PC-3 (cell line): Measurements from ENCODE around the gene KCNK10. TPM values are rescaled to one million over a fixed set of nuclear protein-coding genes. Genes with fewer than 3 reads are reported as not detected.

Experiments used
- ATAC-seq: fragments of 200-7000 bp; cut with Tn5 transposase; 2 replicates; pipeline ENCODE4 v1.9.1; 2020; ENCODE audit warnings: mild to moderate bottlenecking, moderate library complexity
- BruUV-seq: library from RNA; stranded (reverse); fragments of 400-500 nt; replicated peaks from 2 replicates; lab custom pipeline; 2021; lab: Mats Ljungman, UMichigan
- CTCF ChIA-PET: fragments of 300-600 bp; sonication (Branson Sonifier 250); formaldehyde crosslinking; loops from one replicate; lab custom pipeline; 2022; ENCODE audit warnings: antibody characterized with exemption; lab: Charles Lee
- POLR2A ChIA-PET: fragments of 300-600 bp; sonication (Branson Sonifier 250); formaldehyde crosslinking; loops from one replicate; lab custom pipeline; 2022; ENCODE audit warnings: antibody characterized with exemption; ENCODE audit not compliant: unreplicated experiment; lab: Charles Lee
- DNase-seq: peaks from one replicate; pipeline ENCODE4 v3.0.0-alpha.2; 2015
- H2AFZ ChIP-seq: fragments of 300-600 bp; sonication (generic); 2 replicates; pipeline ENCODE4 v1.6.0; 2016; ENCODE audit warnings: antibody characterized with exemption, low read length
- H3F3A ChIP-seq: fragments of 300-600 bp; sonication (generic); one replicate; pipeline ENCODE4 v1.6.0; 2017; ENCODE audit warnings: antibody characterized with exemption, low read length, control low read depth, mild to moderate bottlenecking; ENCODE audit not compliant: unreplicated experiment
- H3K27ac ChIP-seq: fragments of 300-600 bp; sonication (generic); 2 replicates; pipeline ENCODE4 v1.5.1; 2016; ENCODE audit warnings: mild to moderate bottlenecking, low read length
- H3K27me3 ChIP-seq: fragments of 300-600 bp; sonication (generic); 2 replicates; pipeline ENCODE4 v1.6.1; 2016; ENCODE audit warnings: low read length, mixed read lengths
- H3K36me3 ChIP-seq: fragments of 300-600 bp; sonication (generic); 2 replicates; pipeline ENCODE4 v1.6.1; 2016; ENCODE audit warnings: low read depth, mixed run types, low read length, mixed read lengths
- H3K4me1 ChIP-seq: fragments of 300-600 bp; sonication (generic); 2 replicates; pipeline ENCODE4 v1.5.1; 2016; ENCODE audit warnings: low read length; ENCODE audit not compliant: insufficient read depth
- H3K4me2 ChIP-seq: fragments of 300-600 bp; sonication (generic); 2 replicates; pipeline ENCODE4 v1.6.0; 2016; ENCODE audit warnings: low read length
- H3K4me3 ChIP-seq: fragments of 300-600 bp; sonication (generic); 2 replicates; pipeline ENCODE4 v1.5.1; 2016; ENCODE audit warnings: mild to moderate bottlenecking, low read length, mixed read lengths
- H3K79me2 ChIP-seq: fragments of 300-600 bp; sonication (generic); 2 replicates; pipeline ENCODE4 v1.6.1; 2017; ENCODE audit warnings: low read length, mixed read lengths
- H3K9ac ChIP-seq: fragments of 300-600 bp; sonication (generic); 2 replicates; pipeline ENCODE4 v1.6.0; 2016; ENCODE audit warnings: mild to moderate bottlenecking, low read length
- H3K9me2 ChIP-seq: fragments of 300-600 bp; sonication (generic); replicated peaks from 2 replicates; pipeline ENCODE4 v1.6.1; 2016; ENCODE audit warnings: mixed run types, low read length, mixed read lengths
- H3K9me3 ChIP-seq: fragments of 300-600 bp; sonication (generic); 2 replicates; pipeline ENCODE4 v1.6.1; 2016; ENCODE audit warnings: low read length, mixed read lengths
- H4K20me1 ChIP-seq: fragments of 300-600 bp; sonication (generic); 2 replicates; pipeline ENCODE4 v1.6.1; 2016; ENCODE audit warnings: low read length, mixed read lengths
- EZH2 ChIP-seq: fragments of 300-600 bp; sonication (generic); IDR thresholded peaks from one replicate; pipeline ENCODE4 v1.6.1; 2017; ENCODE audit warnings: antibody characterized with exemption, mild to moderate bottlenecking, low read length; ENCODE audit not compliant: unreplicated experiment
- EZH2phosphoT487 ChIP-seq: fragments of 300-600 bp; sonication (generic); IDR thresholded peaks from 2 replicates; pipeline ENCODE4 v1.6.1; 2018; ENCODE audit warnings: mild to moderate bottlenecking, antibody characterized with exemption, low read length, borderline replicate concordance
- intact Hi-C: fragments of 100-400 bp; cut with micrococcal nuclease; formaldehyde crosslinking; loops from 2 replicates; pipeline ENCODE4 v1.9.0; 2023
- total RNA-seq: library from RNA; depleted of rRNA; stranded (reverse); fragments of >200 nt; gene quantifications from 2 replicates; pipeline ENCODE4 v1.2.3, GENCODE V29; 2014
- TF ChIP-seq, protein P1 (sequence below): fragments of 300-600 bp; sonication (generic); conservative IDR thresholded peaks from 2 replicates; pipeline ENCODE4 v1.5.1; 2017; ENCODE audit warnings: antibody characterized with exemption, low read depth, mild to moderate bottlenecking, low read length

KCNK10 gene
- total RNA-seq, 1 experiment from 2014 or later, result not detected

DNA sequence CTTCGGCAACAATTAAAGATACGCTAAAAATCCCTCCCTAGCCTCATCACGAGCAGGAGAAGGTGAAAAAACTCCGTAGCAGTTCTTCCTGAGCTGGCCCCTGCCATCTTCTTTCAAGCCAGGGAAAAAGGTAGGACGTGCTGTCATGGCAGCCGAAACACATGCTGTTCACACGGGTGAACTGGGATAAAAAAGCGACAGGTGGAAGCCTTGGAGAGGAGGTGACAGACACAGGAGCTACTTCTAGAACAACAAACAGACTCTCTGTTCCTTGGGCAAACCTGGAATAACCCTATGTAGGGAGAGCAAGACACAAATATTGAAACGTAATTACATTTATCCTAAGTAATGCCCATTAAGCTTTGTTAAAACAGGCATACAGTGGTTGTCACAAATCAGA lies 81.3 kb downstream of the KCNK10 start:
- ATAC-seq (no peak), DNase-seq (no peak)
- peaks cover 7% of the 10 kb centered on the region for H3K27me3 ChIP-seq
- H3K27ac ChIP-seq, result no peak overlapping the region
- H3F3A ChIP-seq, result no peaks in the 10 kb centered on the region
- H4K20me1 ChIP-seq, result no peaks in the 10 kb centered on the region
- no TSS peak for BruUV-seq
- H3K4me1 ChIP-seq, result no peaks in the 10 kb centered on the region
- H3K36me3 ChIP-seq, result no peaks in the 10 kb centered on the region
- ChIA-PET POLR2A (no interaction called here), CTCF (no interaction called here)
- H3K9ac ChIP-seq, result no peak overlapping the region
- no peaks in the 10 kb centered on the region for H3K9me2 ChIP-seq
- no peak overlapping the region for H3K4me3 ChIP-seq
- no peak overlapping the region for H2AFZ ChIP-seq
- H3K9me3 ChIP-seq, result no peaks in the 10 kb centered on the region
- intact Hi-C loops, result no loop called here
- H3K4me2 ChIP-seq, result no peak overlapping the region
- no peaks in the 10 kb centered on the region for H3K79me2 ChIP-seq
- TF ChIP-seq, protein P1, sequence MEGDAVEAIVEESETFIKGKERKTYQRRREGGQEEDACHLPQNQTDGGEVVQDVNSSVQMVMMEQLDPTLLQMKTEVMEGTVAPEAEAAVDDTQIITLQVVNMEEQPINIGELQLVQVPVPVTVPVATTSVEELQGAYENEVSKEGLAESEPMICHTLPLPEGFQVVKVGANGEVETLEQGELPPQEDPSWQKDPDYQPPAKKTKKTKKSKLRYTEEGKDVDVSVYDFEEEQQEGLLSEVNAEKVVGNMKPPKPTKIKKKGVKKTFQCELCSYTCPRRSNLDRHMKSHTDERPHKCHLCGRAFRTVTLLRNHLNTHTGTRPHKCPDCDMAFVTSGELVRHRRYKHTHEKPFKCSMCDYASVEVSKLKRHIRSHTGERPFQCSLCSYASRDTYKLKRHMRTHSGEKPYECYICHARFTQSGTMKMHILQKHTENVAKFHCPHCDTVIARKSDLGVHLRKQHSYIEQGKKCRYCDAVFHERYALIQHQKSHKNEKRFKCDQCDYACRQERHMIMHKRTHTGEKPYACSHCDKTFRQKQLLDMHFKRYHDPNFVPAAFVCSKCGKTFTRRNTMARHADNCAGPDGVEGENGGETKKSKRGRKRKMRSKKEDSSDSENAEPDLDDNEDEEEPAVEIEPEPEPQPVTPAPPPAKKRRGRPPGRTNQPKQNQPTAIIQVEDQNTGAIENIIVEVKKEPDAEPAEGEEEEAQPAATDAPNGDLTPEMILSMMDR, result no peak
- TF ChIP-seq EZH2phosphoT487 (no peak), EZH2 (no peak)

DNA sequence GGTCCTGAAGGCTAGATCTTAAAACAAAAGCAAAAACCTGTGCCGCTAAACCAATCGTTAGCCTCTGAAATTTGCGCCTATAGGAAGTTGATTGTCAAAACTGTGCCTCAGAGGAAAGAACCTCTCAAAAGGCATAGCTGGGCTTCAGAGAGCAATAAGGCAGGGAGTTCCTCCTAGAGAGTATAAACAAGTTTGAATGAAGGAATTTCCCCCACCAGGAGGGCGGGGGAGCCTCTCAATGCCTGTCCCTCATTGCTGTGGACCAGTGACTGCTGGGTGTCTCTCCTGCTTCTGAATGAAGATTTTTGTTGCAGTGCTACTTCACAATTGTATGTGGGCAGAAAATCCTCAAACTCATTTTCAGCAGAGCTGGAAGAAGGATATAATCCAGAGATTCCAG lies 88.6 kb downstream of the KCNK10 start:
- Histone ChIP-seq H4K20me1 (no peaks in the 10 kb centered on the region), H3K79me2 (no peaks in the 10 kb centered on the region), H3K4me2 (no peak overlapping the region), H2AFZ (no peak overlapping the region), H3K4me1 (no peaks in the 10 kb centered on the region), H3K4me3 (no peak overlapping the region), H3K9ac (no peak overlapping the region), H3K27me3 (no peaks in the 10 kb centered on the region), H3K9me2 (no peaks in the 10 kb centered on the region), H3K36me3 (no peaks in the 10 kb centered on the region), H3K27ac (no peak overlapping the region), H3K9me3 (no peaks in the 10 kb centered on the region), H3F3A (no peaks in the 10 kb centered on the region)
- ATAC-seq (no peak), DNase-seq (no peak)
- intact Hi-C loops, result no loop called here
- ChIA-PET CTCF (no interaction called here), POLR2A (no interaction called here)
- no TSS peak for BruUV-seq
- TF ChIP-seq EZH2 (no peak), EZH2phosphoT487 (no peak)
- TF ChIP-seq, protein P1, result no peak

DNA sequence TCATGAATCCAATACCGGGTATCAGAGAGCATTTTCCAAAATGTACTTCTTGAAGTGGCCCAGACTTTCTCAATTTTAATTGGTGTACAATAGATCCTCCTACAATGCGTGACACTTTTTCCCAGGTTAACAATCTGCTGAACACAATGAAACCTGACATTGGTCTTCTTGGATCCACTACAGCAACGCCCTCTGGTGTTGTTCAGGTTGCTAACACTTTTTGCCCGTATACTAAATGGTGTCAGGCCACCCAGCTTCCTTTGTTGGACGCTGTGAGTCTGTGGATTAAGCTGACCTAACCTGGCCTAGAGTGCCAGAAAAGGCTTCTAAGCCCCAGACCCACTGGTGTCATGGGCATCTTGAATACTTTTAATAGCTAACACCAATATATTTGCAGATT lies 89.2 kb downstream of the KCNK10 start:
- ATAC-seq (no peak), DNase-seq (no peak)
- H3K79me2 ChIP-seq, result no peaks in the 10 kb centered on the region
- H3F3A ChIP-seq, result no peaks in the 10 kb centered on the region
- no peak overlapping the region for H3K4me3 ChIP-seq
- H3K9me2 ChIP-seq, result no peaks in the 10 kb centered on the region
- no TSS peak for BruUV-seq
- no peak overlapping the region for H3K4me2 ChIP-seq
- H3K27ac ChIP-seq, result no peak overlapping the region
- H3K9ac ChIP-seq, result no peak overlapping the region
- H3K27me3 ChIP-seq, result no peaks in the 10 kb centered on the region
- no peak overlapping the region for H2AFZ ChIP-seq
- ChIA-PET POLR2A (no interaction called here), CTCF (no interaction called here)
- H3K4me1 ChIP-seq, result peaks cover 3% of the 10 kb centered on the region
- H4K20me1 ChIP-seq, result no peaks in the 10 kb centered on the region
- TF ChIP-seq, protein P1, result peak; percentile 50
- no peak for TF ChIP-seq EZH2
- H3K9me3 ChIP-seq, result no peaks in the 10 kb centered on the region
- intact Hi-C loops, result no loop called here
- no peaks in the 10 kb centered on the region for H3K36me3 ChIP-seq
